Gastroesophageal sphincter (tissue), 3 donors: ENCODE data around the gene SLC26A9.

Experiments used
- EP300 ChIP-seq: sonication (generic); formaldehyde crosslinking; IDR thresholded peaks from one replicate; pipeline ENCODE4 v1.6.1; 2017; ENCODE audit warnings: antibody characterized with exemption, mild to moderate bottlenecking
- POLR2A ChIP-seq, 2 donors: fragments of 450-650 bp; IDR thresholded peaks; one replicate each; pipeline ENCODE4 v1.6.1; 2017; ENCODE audit warnings: antibody characterized with exemption in 2 of 2, mild to moderate bottlenecking in 2 of 2, moderate library complexity in 1 of 2
- POLR2AphosphoS5 ChIP-seq: sonication (generic); formaldehyde crosslinking; IDR thresholded peaks from one replicate; pipeline ENCODE4 v1.6.1; 2017; ENCODE audit warnings: antibody characterized with exemption
- TF ChIP-seq, protein P1 (sequence below), 4 experiments: fragments of 200-600 bp in 2 of 4; fragments of 450-650 bp in 2 of 4; sonication (generic) in 1 of 4; IDR thresholded peaks; one replicate each; pipeline ENCODE4 v1.5.1; 2017 to 2019; ENCODE audit warnings: antibody characterized with exemption in 4 of 4, mild to moderate bottlenecking in 2 of 4, moderate library complexity in 2 of 4

GRCh38 chr1:205990226-205990625 is 47.0 kb upstream of the SLC26A9 start:
- TF ChIP-seq POLR2A (IDR thresholded peaks at IDR 0.05): no peak
- no peak for TF ChIP-seq POLR2AphosphoS5
- TF ChIP-seq, protein P1, sequence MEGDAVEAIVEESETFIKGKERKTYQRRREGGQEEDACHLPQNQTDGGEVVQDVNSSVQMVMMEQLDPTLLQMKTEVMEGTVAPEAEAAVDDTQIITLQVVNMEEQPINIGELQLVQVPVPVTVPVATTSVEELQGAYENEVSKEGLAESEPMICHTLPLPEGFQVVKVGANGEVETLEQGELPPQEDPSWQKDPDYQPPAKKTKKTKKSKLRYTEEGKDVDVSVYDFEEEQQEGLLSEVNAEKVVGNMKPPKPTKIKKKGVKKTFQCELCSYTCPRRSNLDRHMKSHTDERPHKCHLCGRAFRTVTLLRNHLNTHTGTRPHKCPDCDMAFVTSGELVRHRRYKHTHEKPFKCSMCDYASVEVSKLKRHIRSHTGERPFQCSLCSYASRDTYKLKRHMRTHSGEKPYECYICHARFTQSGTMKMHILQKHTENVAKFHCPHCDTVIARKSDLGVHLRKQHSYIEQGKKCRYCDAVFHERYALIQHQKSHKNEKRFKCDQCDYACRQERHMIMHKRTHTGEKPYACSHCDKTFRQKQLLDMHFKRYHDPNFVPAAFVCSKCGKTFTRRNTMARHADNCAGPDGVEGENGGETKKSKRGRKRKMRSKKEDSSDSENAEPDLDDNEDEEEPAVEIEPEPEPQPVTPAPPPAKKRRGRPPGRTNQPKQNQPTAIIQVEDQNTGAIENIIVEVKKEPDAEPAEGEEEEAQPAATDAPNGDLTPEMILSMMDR (IDR thresholded peaks at IDR 0.05): no peak
- no peak for TF ChIP-seq EP300
